ENCODE data around the gene GAD2.
"Not testable (repeated sequence)": the region's sequence is repeated elsewhere in the genome, so short reads cannot be mapped to it uniquely, and the experiment has no call there.

GAD2 gene

DNA sequence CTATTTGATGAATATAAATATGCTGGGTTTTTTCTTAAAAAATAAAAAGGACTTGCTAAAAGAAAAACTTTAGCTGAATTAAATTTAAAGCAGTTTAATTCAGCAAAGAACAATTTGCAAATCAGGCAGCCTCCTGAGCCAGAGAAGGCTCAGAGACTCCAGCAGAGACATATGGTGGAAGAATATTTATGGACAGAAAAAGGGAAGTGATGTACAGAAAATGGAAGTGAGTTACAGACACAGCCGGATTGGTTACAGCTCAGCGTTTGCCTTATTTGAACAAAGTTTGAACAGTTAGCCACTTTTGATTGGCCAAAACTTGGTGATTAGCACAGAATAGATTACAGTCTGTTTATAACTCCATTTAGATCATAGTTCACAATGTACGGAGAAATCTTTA is 110.3 kb downstream of the GAD2 start:
- no peak for DNase-seq

- no peak for DNase-seq
Observed at GRCh38 chr10:26327811-26328210, 111.2 kb downstream of the GAD2 start.

- DNase-seq = no peak
Observed at GRCh38 chr10:26331371-26331770, 114.8 kb downstream of the GAD2 start.

- DNase-seq = no peak
Observed at GRCh38 chr10:26334232-26334931, 117.8 kb downstream of the GAD2 start.

- peak; percentile 16 for DNase-seq
Observed at GRCh38 chr10:26334932-26335573, 118.5 kb downstream of the GAD2 start.

DNA sequence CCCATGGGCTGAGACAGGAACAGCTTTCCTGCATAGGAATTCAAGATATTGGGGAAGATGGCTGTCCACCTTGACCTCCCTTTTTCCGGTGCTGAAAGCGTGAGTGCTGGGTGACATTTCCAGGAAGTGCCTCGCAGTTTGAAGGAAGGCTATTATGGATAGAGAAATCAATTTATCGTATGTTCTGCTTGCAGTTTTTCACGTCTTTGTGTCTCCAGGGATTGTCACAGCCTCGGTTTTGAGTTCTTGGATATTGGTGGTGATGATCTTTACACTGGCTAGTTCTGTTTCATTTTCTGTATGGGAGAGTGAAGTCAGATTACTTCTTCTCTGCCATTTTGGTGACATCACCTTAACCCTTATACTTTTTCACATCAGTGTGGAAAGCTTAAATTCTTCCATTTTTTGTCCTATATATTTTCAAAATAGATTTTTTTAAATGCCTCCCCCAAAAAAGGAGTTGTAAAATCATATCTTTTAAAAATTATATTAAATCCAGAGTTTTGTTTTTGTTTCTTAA is 119.1 kb downstream of the GAD2 start:
- no peak for DNase-seq

GRCh38 chr10:26336979-26337378 is 120.4 kb downstream of the GAD2 start:
- DNase-seq = no peak

DNA sequence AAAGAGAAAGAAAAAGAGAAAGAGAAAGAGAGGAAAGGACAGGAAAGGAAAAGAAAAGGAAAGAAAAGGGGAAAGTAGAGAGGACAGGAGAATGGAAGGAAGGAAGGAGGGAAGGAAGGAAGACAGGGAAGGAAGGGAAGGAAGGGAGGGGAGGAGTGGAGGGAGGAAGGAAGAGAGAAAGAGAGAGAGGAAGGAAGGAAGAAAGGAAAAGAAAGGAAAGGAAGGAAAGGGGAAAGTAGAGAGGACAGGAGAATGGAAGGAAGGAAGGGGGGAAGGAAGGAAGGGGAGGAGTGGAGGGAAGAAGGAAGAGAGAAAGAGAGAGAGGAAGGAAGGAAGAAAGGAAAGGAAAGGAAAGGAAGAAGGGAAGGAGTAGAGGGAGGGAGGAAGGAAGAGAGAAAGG is 125.1 kb downstream of the GAD2 start:
- DNase-seq = no peak

GRCh38 chr10:26348821-26349417 is 132.3 kb downstream of the GAD2 start:
- not testable (repeated sequence) for DNase-seq
